K562 (cell line): ENCODE results near the gene HIPK1. TPM values are rescaled to one million over a fixed set of nuclear protein-coding genes. Genes with fewer than 3 reads are reported as not detected.

Experiments
- ATAC-seq: fragments of 200-7000 bp; cut with Tn5 transposase; 3 replicates; pipeline ENCODE4 v1.9.1; 2020; ENCODE audit warnings: moderate library complexity
- BruUV-seq: library from RNA; stranded (reverse); fragments of 400-500 nt; replicated peaks from 2 replicates; lab custom pipeline; 2021; lab: Mats Ljungman, UMichigan
- CTCF ChIA-PET: fragments of 300-600 bp; formaldehyde crosslinking; extraction: SDS; loops from one replicate; lab custom pipeline; 2021; ENCODE audit warnings: low intra/inter-chr PET ratio; lab: Yijun Ruan, JAX
- POLR2A ChIA-PET: fragments of 300-600, 350-650 bp; sonication (Branson Sonifier 250); formaldehyde crosslinking; extraction: SDS; loops from one replicate; lab custom pipeline; 2021; ENCODE audit warnings: antibody characterized with exemption, inconsistent platforms; lab: Yijun Ruan, JAX
- DNase-seq, 4 experiments: peaks; one replicate each; pipeline versions ENCODE4 v3.0.0 to v3.0.0-alpha.2; 2011 to 2018; ENCODE audit warnings: low spot score in 3 of 4, mixed read lengths in 3 of 4; ENCODE audit errors: extremely low read depth in 1 of 4
- FAIRE-seq: peaks from 2 replicates; lab custom pipeline; 2011; peaks lifted over from hg19 to GRCh38; lab: Jason Lieb, UNC
- H2AFZ ChIP-seq: 2 replicates; pipeline ENCODE4 v1.6.0; 2011; ENCODE audit warnings: low read depth, low read length, control low read depth, inconsistent platforms
- H3K27ac ChIP-seq: fragments of 200-600 bp; 3 replicates; pipeline ENCODE4 v1.8.0; 2011; ENCODE audit warnings: low read depth, mild to moderate bottlenecking, control low read depth, inconsistent platforms, low read length, moderate library complexity, mixed read lengths; ENCODE audit errors: extremely low read depth
- H3K27me3 ChIP-seq, 2 experiments: fragments of 300-600 bp in 1 of 2; 2 replicates in 1 of 2; 3 replicates in 1 of 2; pipeline versions ENCODE4 v1.6.0 to v1.8.0; 2011; ENCODE audit warnings: inconsistent platforms in 2 of 2, low read length in 2 of 2, mild to moderate bottlenecking in 1 of 2, mixed read lengths in 1 of 2, moderate library complexity in 1 of 2; ENCODE audit not compliant: control insufficient read depth in 2 of 2, insufficient read depth in 2 of 2
- H3K36me3 ChIP-seq: fragments of 300-600 bp; 3 replicates; pipeline ENCODE4 v1.8.0; 2011; ENCODE audit warnings: mild to moderate bottlenecking, low read length, inconsistent platforms; ENCODE audit not compliant: control insufficient read depth, insufficient read depth
- H3K4me1 ChIP-seq, 2 experiments: fragments of 200-600 bp in 1 of 2; replicated peaks in 1 of 2; 2 replicates in 1 of 2; 3 replicates in 1 of 2; pipeline versions ENCODE4 v1.5.1 to v1.8.0; 2011; ENCODE audit warnings: inconsistent platforms in 2 of 2, low read length in 2 of 2, mild to moderate bottlenecking in 1 of 2, mixed read lengths in 1 of 2, moderate library complexity in 1 of 2; ENCODE audit not compliant: control insufficient read depth in 2 of 2, insufficient read depth in 2 of 2
- H3K4me2 ChIP-seq: 2 replicates; pipeline ENCODE4 v1.6.1; 2011; ENCODE audit warnings: low read length, control low read depth, inconsistent platforms, mixed read lengths; ENCODE audit not compliant: insufficient read depth
- H3K4me3 ChIP-seq: fragments of 200-600 bp; sonication (generic), shearing (Covaris generic); 2 replicates; pipeline ENCODE4 v1.5.1; 2016; ENCODE audit warnings: control low read depth, inconsistent platforms
- H3K79me2 ChIP-seq: fragments of 200-600 bp; 3 replicates; pipeline ENCODE4 v1.8.0; 2011; ENCODE audit warnings: low read length, inconsistent platforms; ENCODE audit not compliant: control insufficient read depth, insufficient read depth
- H3K9ac ChIP-seq, 2 experiments: 2 replicates each; pipeline versions ENCODE4 v1.6.0 to v1.6.1; 2011; ENCODE audit warnings: low read depth in 2 of 2, low read length in 2 of 2, control low read depth in 1 of 2, inconsistent platforms in 1 of 2, mild to moderate bottlenecking in 1 of 2, mixed read lengths in 1 of 2; ENCODE audit not compliant: insufficient read depth in 1 of 2
- H3K9me1 ChIP-seq: one replicate; pipeline ENCODE4 v1.6.0; 2011; ENCODE audit warnings: inconsistent platforms, mild to moderate bottlenecking, low read length, moderate library complexity; ENCODE audit not compliant: control insufficient read depth, insufficient read depth
- H3K9me3 ChIP-seq: replicated peaks from 2 replicates; pipeline ENCODE4 v1.5.1; 2011; ENCODE audit warnings: low read depth, low read length, inconsistent platforms; ENCODE audit not compliant: control insufficient read depth, insufficient read depth
- H4K20me1 ChIP-seq: replicated peaks from 2 replicates; pipeline ENCODE4 v1.6.1; 2011; ENCODE audit warnings: low read length, inconsistent platforms, mixed read lengths; ENCODE audit not compliant: control insufficient read depth, insufficient read depth
- ARHGAP35 ChIP-seq: fragments of 450-650 bp; IDR thresholded peaks from 2 replicates; pipeline ENCODE4 v1.6.1; 2018; ENCODE audit not compliant: partially characterized antibody
- RAD21 ChIP-seq, 2 experiments: fragments of 250-450 bp in 1 of 2; fragments of 450-650 bp in 1 of 2; sonication (Bioruptor Pico) in 1 of 2; formaldehyde crosslinking in 1 of 2; IDR thresholded peaks in 1 of 2; conservative IDR thresholded peaks in 1 of 2; 2 replicates each; pipeline versions ENCODE4 v1.4.0 to v1.8.0; 2020 to 2022; ENCODE audit warnings: mild to moderate bottlenecking in 2 of 2, moderate library complexity in 1 of 2
- ZBTB11 ChIP-seq, 3 experiments: fragments of 200-800 bp in 1 of 3; fragments of 250-450 bp in 1 of 3; fragments of 450-650 bp in 1 of 3; sonication (Bioruptor Pico) in 1 of 3; sonication (Bioruptor generic) in 1 of 3; formaldehyde crosslinking in 1 of 3; IDR thresholded peaks; 2 replicates each; pipeline versions ENCODE4 v1.6.1 to v1.8.0; 2016 to 2022; ENCODE audit warnings: mild to moderate bottlenecking in 2 of 3, missing genetic modification characterization in 2 of 3, missing compliant biosample characterization in 1 of 3, moderate library complexity in 1 of 3
- WGBS: fragments of 100-300 bp; shearing (Covaris generic); methylation state at CpG from one replicate; pipeline ENCODE4 v1.1.6; 2016; ENCODE audit warnings: low coverage, mixed read lengths; ENCODE audit not compliant: insufficient coverage; ENCODE audit errors: missing lambda C conversion rate; 5-methylcytosine and 5-hydroxymethylcytosine counted together
- in situ Hi-C: fragments of 300-500 bp; cut with MboI; formaldehyde crosslinking; loops from 4 replicates; pipeline ENCODE4 v1.15.0; 2018; ENCODE audit warnings: inconsistent platforms, mixed read lengths
- intact Hi-C: fragments of 100-400 bp; cut with micrococcal nuclease; formaldehyde crosslinking; loops from 2 replicates; pipeline ENCODE4 v1.14.2; 2022
- polyA plus RNA-seq, 8 experiments: library from polyadenylated mRNA; depleted of rRNA in 4 of 8; stranded (reverse) in 5 of 8; unstranded in 3 of 8; fragments of >200 nt; fragmentation: Nextera tagmentation in 2 of 8; fragmentation: Illumina TruSeq in 1 of 8; extraction: Ambion mirVana in 2 of 8; extraction: Trizol in 1 of 8; gene quantifications; 2 replicates each; pipeline versions ENCODE4 v1.2.1 to v1.2.3, GENCODE V29; 2011 to 2014; ENCODE audit warnings: inconsistent platforms in 1 of 8, missing spikeins in 1 of 8
- total RNA-seq, 7 experiments: library from RNA; depleted of rRNA in 6 of 7; stranded (reverse); fragments of >200 nt in 6 of 7; fragmentation: Illumina TruSeq in 2 of 7; extraction: Trizol in 2 of 7; gene quantifications; 2 replicates each; pipeline versions ENCODE4 v1.2.1 to v1.2.3, GENCODE V29; 2011 to 2021; ENCODE audit warnings: low replicate concordance in 1 of 7
- TF ChIP-seq, protein P1 (sequence below), 3 experiments: IDR thresholded peaks in 2 of 3; conservative IDR thresholded peaks in 1 of 3; 2 replicates each; pipeline ENCODE4 v1.5.1; 2011 to 2012; ENCODE audit warnings: low read length in 3 of 3, mild to moderate bottlenecking in 3 of 3, control low read depth in 2 of 3, improper control_type of control experiment in 1 of 3, inconsistent platforms in 1 of 3, low read depth in 1 of 3, mixed read lengths in 1 of 3, moderate library complexity in 1 of 3; ENCODE audit not compliant: insufficient read depth in 2 of 3

Gene HIPK1
- total and polyA plus RNA-seq, 9 of the 15 experiments (the other 6 are each of a cell fraction or from before 2014, with no cell fraction given): 10.0 to 57.9 (median 29.6) TPM

GRCh38 chr1:113963281-113963906, 34.3 kb downstream of the HIPK1 start:
- H3K4me2 ChIP-seq: no peak overlapping the region
- H3K4me3 ChIP-seq: no peak overlapping the region
- no peak overlapping the region for H2AFZ ChIP-seq
- H3K4me1 ChIP-seq: no peaks in the 10 kb centered on the region
- TF ChIP-seq, protein P1, sequence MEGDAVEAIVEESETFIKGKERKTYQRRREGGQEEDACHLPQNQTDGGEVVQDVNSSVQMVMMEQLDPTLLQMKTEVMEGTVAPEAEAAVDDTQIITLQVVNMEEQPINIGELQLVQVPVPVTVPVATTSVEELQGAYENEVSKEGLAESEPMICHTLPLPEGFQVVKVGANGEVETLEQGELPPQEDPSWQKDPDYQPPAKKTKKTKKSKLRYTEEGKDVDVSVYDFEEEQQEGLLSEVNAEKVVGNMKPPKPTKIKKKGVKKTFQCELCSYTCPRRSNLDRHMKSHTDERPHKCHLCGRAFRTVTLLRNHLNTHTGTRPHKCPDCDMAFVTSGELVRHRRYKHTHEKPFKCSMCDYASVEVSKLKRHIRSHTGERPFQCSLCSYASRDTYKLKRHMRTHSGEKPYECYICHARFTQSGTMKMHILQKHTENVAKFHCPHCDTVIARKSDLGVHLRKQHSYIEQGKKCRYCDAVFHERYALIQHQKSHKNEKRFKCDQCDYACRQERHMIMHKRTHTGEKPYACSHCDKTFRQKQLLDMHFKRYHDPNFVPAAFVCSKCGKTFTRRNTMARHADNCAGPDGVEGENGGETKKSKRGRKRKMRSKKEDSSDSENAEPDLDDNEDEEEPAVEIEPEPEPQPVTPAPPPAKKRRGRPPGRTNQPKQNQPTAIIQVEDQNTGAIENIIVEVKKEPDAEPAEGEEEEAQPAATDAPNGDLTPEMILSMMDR (IDR thresholded peaks at IDR 0.05 in 2 of 3, conservative IDR thresholded peaks at IDR 0.05 in 1 of 3; ENCODE audit: insufficient read depth in 2 of 3, low read depth in 1 of 3, low read length in 3 of 3): peak in 2 of 3 experiments; percentile 4 to 41; a peak in 1 of 6 replicates
- peak in 1 of 3 experiments; percentile 52; a peak in 1 of 6 replicates for TF ChIP-seq ZBTB11 (CRISPR knock-in tag; IDR thresholded peaks at IDR 0.05)
- peak in 1 of 2 experiments; percentile 25; a peak in 2 of 4 replicates for TF ChIP-seq RAD21 (CRISPR knock-in tag; conservative IDR thresholded peaks at IDR 0.05 in 1 of 2, IDR thresholded peaks at IDR 0.05 in 1 of 2)
- no peak for TF ChIP-seq ARHGAP35
- H3K79me2 ChIP-seq: no peaks in the 10 kb centered on the region
- no TSS peak for BruUV-seq
- in situ Hi-C loops (no loop called here), intact Hi-C loops (no loop called here)
- CTCF ChIA-PET: interaction anchor here (1.6 kb wide), 1 partner anchor 127 kb away, joined by 3 read pairs; no protein-coding TSS in a partner anchor
- 94% methylated on average over 12 of the region's 12 CpGs for WGBS
- DNase-seq (no peak), FAIRE-seq (no peak), ATAC-seq (0 out of 3 replicates have a peak, but pooled peaks have one; percentile 40)
- H3K36me3 ChIP-seq: peaks cover 93% of the 10 kb centered on the region
- H3K9me1 ChIP-seq: no peaks in the 10 kb centered on the region
- no peaks in the 10 kb centered on the region for H4K20me1 ChIP-seq
- H3K9ac ChIP-seq: no peak overlapping the region
- no peaks in the 10 kb centered on the region for H3K27me3 ChIP-seq
- no peak overlapping the region for H3K27ac ChIP-seq
- H3K9me3 ChIP-seq: no peaks in the 10 kb centered on the region
- POLR2A ChIA-PET: interaction anchor here (0.6 to 1.5 kb wide), 5 partner anchors 7 to 1099 kb away, joined by 3 to 4 read pairs (median 4); no protein-coding TSS in a partner anchor
